ENCODE results near the gene PCDH9.
"Not testable (repeated sequence)": the region's sequence is repeated elsewhere in the genome, so short reads cannot be mapped to it uniquely, and the experiment has no call there.

The PCDH9 gene

DNA sequence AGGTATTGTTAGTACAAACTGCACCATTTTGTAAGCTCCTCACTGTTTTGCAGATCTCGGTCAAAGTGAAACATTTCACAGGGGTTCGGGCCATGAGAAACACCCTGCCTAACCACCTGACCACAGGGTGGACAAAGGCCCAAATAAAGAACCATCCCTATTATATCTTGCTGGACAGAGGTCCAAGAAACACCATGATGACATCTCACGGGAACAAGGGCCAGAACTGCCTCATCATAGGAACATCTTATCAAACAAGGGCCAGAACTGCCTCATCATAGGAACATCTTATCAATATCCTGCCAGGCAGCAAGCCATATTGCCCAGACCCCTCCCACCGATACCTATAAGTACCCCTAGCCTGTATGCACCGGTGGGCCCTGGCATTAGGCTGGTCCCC is 99.7 kb downstream of the PCDH9 start:
- DNase-seq (ENCODE audit: low read depth in 2 of 2) = no peak

DNA sequence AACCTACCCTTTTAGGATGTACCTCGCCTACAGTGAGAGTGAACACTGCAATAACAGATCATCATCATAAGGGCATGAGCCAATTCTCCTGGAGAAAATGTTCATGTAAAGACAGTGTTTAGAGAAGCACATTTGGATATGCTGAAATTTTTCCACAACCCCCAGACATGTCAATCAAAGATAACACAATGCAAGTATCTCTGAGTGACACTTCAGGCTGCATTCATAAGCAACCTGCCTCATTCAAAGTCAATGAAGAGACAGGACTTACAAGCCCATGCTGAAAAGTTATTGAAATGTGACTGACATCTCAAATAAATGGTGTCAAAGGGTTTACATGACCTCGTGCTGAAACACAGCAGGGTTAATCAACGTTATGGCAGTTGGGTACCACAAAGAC is 102.0 kb downstream of the PCDH9 start:
- no peak for DNase-seq (ENCODE audit: low read depth in 2 of 2)

DNA sequence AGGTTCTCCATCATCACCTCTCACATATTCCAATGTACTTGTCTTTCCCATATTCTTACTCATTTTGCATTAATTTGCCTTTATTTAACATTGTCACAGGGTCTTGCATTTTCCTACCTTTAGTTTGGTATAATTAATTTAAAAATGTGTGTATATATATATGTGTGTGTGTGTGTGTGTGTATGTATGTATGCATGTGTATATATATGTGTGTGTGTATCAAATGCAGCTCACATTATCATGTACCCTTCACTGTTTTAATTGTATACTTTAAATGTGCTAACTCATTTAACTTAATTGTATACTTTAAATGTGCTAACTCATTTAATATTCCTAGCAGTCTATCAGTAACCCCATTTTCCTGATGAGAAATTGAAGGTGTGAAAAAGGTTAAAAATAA is 104.5 kb downstream of the PCDH9 start:
- DNase-seq (ENCODE audit: low read depth in 2 of 2) = no peak

DNA sequence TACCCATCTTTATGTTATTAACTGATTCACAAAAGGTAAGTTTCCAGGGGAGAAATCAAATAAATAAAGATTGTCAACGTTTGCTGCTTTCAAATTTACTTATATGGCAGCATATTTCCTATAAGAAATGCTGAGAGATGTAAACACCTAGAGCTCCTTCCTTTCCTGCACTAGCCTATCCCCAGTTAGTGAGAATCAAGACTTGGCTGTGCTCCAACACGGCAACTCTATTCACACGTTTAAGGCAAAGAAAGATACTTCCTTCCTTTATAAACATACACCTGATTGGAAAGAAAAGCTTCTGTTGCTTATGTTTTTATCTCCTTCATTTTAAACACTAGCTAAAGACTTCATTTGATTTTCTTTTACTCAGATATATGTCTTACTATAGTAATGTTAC is 107.0 kb downstream of the PCDH9 start:
- no peak for DNase-seq (ENCODE audit: low read depth in 2 of 2)

DNA sequence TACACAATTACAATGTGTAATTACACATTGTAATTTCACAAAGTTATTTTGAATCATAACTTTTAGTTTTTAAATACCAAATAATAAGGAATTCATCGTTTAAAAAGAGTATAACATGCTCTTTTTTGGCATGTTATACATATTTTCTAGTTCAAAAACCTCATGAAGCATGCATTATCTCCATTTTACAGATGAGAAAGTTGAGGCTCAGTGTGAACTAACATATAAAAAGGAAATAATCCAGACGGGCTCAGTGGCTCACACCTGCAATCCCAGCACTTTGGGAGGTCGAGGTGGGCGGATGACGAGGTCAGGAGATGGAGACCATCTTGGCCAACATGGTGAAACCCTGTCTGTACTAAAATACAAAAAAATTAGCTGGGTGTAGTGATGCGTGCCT is 107.9 kb downstream of the PCDH9 start:
- no peak for DNase-seq (ENCODE audit: low read depth in 2 of 2)

DNA sequence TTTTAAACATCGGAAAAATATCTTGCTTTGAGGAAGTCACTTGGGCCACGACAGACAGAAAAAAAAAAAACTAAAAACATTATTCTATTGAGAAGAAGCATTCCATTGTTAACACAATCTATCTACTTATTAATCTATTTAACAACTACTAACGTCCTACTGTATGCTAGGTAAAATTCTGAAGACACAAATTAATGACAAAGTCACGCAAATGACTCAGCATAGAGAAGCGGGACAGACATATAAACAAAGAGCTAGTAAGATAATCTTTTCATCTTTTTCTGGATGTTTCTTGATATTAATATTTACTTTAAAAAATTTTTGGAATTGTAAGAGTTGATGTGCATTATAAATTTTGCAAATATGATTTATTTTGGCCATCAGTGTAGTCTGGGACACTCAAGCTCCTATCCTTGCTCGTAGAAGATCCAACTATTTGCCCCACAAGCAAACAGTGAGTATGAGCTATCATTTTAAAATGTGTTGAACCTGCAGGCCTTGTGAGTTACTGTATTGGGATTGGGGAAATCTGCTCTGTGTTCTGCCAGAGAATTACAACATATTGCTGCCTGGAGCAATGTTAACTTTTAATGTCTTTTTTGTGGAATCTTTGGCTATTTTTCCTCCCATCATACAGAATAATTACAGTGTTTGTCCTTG is 109.1 kb downstream of the PCDH9 start:
- no peak for DNase-seq (ENCODE audit: low read depth in 2 of 2)

DNA sequence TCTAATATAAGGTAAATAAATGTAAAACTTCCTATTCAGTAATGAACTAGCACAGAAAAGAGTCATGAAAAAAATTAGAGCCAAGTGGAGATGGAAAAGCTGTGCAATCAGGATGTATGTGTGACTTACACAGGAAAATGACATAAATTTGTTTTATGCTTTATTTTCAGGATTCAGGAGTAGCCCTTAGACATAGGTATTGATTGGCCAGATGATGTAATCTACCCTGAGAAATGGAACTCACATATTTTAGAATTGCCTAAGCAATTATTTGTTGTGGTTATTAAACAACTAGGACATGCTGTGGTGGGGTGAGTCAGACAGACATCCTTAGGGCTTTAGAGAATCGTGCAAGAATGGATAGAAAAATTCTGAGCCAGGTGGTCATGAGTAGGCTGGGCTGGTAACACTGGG is 110.6 kb downstream of the PCDH9 start:
- no peak for DNase-seq (ENCODE audit: low read depth in 2 of 2)

DNA sequence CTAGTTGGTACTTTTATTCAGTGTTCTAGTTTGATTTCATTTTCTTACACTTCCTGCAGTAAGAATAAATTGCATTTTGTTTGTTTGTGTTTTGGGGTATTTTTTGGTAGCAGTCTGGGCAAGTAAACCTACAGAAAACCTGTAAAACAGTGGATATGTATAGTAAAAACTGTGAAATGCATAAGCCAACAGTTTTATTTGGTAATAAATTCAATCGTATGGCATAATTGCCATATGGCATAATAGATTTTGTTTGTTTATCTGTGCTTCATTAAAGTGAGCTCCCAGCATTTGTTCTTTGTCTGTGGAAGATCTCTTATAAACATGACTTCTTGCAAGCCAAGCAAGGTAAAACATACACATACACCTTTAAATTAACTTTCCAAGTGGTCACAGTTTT is 111.9 kb downstream of the PCDH9 start:
- DNase-seq (ENCODE audit: low read depth in 2 of 2) = no peak

DNA sequence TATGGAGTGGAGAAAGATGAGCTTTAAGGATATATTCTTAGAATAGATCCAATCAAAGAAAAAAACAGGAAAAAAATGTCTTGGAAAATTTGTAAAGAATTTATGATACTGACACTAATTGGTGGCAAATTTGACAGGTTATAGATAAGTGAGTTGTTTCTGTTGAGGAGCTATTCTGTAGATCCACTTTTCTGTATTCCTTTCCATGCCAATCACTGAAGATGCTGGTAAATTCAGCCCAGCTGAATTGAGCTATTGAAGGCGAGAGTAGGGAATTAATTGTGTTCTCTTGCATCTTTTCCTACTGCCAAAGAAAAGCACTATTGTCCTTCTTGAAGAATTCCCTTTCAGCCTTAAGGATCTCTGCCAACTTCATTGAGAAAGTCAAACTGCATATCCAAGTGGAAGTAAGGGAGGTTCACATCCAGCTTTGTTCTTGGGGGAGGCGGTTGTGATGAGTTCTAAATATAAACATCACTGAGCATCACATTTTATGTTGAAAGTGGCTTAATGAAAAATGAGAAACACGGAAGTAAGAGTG is 113.1 kb downstream of the PCDH9 start:
- DNase-seq (ENCODE audit: low read depth in 2 of 2) = no peak

DNA sequence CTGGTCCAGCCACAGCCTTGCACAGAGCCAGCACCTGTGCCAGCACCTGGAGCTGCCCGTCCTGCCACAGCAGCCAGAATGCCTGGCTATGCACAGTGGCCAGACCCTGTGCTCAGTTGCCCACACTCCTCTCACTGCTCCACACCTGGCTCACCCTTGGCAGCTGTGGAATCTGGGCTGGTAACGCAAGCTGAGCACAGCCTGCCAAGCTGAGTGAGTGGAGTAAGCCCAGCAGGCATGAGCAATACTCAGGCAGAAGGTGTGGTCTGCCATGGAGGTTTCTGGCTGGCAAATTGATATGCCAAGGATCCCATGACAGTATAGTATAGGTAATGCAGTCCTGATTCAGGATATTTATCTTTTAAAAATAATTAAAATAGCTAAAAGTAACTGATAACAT is 122.2 kb downstream of the PCDH9 start:
- no peak for DNase-seq (ENCODE audit: low read depth in 2 of 2)

DNA sequence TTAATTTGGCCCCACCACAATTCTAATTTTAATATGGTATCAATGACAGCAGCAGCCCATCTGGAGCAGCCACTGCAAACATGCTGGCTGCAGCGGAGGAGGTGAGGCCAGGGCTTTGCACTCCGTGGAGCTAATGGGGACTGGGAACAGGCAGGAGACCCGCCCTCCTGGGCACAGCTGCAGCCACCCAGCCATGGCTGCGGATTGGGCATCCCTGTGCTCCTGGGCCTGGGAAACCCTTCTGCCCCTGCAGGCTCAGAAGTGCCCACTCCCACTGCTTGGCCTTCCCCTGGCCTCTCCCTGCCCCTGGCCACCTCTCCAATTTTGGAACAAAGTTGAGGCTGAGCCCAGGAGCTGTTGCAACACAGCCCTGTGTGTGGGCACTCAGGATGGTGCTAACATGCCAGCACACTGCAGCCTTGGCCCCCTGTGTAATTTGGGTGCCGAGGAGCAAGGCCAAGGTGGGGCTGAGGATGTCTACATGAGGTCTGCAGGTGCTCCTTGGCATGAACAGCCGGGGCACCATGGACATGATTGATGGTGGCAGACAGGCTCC is 123.6 kb downstream of the PCDH9 start:
- no peak for DNase-seq (ENCODE audit: low read depth in 2 of 2)

DNA sequence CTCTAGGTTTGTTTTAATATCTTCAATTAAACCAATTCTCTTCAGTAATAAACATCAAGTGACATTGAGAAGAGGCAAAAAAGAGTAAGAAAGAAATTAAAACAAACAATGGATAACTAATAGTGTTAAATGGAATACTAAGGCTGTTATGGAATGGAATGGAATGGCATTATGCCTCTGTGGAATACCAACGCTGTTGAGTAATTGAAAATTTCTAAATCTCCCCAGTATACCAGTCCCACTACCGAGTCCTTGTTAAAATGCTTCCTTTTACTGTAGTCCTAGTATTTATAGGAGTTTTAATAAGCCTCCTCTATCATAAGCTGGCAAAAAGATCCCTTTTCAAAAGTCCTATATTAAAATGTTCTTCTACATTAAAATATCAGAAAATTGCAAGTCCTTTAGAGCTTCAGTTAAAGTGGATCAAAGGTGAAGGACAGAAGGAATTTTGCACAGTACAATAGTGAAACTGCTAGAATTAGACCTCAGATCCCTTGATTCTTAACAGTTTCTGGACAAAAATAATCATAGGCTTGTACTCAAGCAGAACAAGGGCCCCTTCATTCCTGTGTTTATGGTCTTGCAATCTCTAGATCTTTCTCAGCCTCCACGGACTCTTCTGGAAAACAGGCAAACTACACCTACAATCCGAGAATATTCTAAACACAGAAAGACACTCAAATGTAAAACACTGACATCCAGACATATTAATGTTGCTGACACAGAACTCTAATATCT is 128.2 kb downstream of the PCDH9 start:
- no peak for DNase-seq (ENCODE audit: low read depth in 2 of 2)

DNA sequence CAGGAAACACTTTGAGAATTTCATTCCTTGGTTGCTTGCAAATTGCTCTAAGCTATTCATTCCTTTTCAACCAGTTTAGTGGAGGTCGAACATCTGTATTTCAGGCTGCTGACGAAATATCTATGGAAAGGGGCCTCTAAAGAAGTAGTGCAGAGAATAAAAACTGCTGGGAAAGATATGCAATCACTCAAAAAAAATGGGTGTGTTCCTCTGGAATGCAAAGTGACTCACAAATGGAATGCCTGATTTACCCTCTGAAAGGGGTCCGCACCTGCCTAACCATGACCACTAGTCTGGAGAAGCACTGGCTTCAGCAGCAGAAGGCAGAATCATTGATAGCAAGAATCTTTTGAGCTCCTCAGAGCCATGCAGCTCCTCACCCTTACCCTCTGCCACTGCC is 129.4 kb downstream of the PCDH9 start:
- DNase-seq (ENCODE audit: low read depth in 2 of 2) = no peak

DNA sequence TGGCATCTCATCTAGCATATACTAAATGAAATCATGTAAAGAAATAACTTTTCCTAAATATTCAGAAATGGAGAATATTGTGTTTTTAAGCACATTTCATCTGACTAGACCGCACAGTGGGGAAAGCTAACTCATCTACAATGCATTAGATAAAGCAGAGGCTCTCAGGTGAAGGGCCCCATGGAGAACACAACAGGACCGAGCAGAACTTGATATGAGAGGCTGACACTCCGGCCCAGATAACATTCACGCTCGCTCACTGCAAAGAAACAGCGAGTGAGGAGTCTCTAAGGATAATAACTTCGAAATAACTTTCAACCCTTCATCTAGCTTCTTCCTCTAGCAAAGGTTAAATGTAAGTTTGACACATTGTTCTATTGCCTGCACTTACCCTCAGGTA is 130.6 kb downstream of the PCDH9 start:
- no peak for DNase-seq (ENCODE audit: low read depth in 2 of 2)

DNA sequence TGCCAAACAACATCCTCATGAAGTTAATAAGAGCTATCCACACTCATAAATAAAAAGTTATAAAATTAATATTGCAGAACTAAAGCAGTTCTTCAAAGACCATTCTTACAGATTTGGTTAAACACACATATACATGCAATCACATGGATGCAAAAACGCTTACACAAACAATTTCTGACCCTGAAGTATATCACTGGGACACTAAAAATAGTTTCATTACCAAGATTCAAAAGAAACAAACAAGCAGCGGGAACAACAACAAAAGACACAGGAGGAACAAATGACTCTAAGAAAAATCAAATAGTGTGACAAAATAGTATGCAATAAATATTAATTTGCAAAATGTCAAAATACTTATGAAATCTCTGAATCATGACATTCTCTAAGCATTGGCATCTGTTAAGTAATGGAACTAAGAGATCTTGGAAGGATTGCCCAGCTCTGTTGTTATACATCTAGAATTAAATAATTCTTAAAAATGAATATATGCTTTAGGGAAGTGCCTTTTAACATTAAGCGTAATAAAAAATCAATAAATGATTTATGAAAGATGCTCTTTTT is 132.2 kb downstream of the PCDH9 start:
- DNase-seq (ENCODE audit: low read depth in 2 of 2) = no peak

DNA sequence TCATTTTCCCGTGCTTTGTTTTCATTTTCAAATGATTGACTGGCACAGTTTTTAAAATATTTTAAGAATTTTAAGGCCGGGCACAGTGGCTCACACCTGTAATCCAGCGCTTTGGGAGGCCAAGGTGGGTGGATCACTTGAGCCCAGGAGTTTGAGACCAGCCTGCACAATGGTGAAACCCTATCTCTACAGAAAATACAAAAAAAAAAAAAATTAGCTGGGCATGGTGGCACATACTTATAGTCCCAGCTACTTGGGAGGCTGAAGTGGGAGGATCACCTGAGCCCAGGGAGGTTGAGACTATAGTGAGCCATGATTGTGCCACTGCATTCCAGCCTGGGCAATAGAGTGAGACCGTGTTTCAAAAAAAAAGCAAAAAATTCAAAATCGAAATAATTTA is 133.2 kb downstream of the PCDH9 start:
- not testable (repeated sequence) for DNase-seq (ENCODE audit: low read depth in 2 of 2)

DNA sequence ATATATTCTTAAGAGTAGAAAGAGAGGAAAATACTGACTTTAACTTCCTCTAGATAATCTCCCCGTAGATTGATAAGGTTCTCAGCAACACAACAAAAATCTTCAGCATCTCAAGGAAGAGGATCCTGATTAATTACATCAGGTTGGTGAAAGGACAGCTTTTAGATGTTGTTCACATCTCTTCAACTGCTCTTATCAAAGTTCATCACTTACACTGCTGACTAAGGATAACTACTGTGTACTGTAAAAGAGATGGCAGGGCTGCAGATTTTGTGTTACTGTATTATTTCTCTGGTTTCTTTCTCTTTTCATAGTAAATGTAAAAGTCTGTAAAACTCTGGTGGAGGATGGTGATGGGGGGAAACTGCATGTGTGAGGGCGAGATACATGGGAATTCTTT is 133.7 kb downstream of the PCDH9 start:
- DNase-seq (ENCODE audit: low read depth in 2 of 2) = no peak

DNA sequence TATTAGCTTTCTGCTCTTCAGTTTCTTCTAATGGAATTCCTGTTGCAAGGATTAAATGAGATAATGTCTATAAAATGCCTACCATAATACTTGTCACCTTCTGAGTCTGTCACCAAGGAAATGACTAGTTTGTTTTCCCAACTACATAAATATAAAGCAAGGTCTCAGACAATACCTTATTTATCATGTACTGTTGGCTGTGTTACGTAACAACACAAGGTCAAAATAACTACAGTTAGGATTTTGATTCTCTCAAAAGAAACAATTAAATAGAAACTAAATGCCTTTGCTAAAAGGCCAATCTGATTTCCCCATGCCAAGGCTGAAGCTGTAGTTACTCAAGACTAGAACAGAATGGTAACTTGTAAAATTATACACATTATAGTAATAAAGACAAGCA is 134.5 kb downstream of the PCDH9 start:
- DNase-seq (ENCODE audit: low read depth in 2 of 2) = no peak

DNA sequence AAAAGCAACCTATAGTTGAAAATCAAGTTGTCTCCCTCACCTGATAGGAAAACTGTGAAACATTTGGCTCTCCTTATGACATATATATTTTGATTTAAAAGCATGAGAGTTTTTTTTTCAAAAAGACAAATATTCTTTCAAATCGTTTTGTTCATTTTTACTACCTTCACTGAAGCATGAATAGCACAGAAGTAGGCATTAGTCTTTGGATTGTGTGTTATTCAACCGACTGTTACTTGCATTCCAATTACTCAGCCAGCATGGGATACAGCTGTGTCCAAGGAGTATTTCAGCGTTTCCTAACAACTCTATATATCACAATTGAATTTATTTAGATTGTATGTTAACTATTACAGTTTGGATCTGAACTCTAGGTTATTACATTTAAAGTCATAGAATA is 135.2 kb downstream of the PCDH9 start:
- no peak for DNase-seq (ENCODE audit: low read depth in 2 of 2)

DNA sequence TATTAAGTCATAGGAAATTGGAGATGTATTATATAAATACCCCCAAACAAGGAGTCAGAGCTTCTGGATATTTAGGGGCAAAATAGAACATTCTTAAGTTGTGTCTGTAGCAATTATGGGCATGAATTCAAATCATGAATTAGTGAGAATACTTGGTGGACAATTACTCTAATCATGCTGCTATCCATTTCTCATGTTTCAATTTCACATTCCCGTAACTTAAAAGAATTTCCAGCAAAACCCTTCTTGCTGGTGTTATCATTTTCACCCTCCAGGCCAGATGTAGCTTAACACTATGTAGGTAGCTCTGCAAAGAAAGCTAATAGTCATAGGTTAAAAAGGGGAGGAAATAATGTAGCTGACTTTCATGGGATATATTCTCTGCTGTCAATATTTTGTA is 136.1 kb downstream of the PCDH9 start:
- no peak for DNase-seq (ENCODE audit: low read depth in 2 of 2)

DNA sequence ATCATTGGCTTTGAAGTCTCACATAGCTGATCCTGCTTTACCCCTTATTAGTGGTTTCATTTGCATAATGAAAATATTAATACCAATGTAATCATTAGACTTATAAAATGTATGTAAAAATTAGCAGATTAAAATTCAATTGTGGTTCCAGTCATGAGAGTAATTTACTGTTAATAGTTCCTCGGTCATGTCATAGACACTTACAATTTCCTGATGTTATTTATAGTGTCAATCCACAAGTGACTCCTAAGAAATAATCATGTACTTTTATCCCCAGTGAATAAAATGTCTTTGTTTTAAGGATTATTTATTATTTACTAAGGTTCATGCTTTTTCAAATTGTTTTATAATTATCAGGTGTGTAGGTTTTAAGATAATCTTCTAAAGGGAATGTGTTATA is 138.5 kb downstream of the PCDH9 start:
- DNase-seq (ENCODE audit: low read depth in 2 of 2) = no peak

DNA sequence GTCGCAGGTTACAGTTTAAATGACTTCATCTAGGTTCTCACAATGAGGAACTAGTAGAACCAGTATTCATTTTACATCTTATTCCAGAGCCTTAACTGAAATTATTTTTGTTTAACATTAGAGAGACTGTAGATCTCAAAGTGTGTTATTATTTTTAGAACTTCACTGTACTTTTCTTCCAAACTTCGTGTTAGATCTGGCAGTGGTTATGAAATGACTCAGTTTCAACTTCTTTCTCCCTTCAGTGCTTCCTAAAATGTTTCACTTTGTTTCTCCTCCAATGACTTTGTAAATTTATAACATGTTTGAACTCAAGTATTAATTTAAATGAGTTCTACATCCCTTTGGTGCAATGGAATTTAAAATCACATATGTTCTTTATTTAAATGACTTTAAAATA is 139.3 kb downstream of the PCDH9 start:
- DNase-seq (ENCODE audit: low read depth in 2 of 2) = no peak

DNA sequence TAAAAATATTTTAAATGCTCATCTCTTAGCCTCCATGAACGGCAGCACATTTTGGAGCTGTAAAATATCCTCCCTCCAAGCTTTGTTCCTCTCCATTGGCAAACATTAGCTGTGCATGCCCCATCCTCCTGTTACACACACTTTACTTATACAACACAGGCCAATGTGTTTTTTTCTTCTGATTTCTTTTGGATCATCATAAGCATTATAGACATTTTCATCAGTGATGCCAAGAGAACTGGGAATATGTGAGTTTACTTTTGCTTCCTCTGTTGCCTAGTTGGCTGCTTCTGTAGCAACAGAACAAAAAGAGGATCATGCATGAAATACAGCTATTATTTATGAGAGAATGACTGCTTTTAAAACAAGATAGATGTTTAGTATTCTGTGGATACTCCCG is 142.6 kb downstream of the PCDH9 start:
- no peak for DNase-seq (ENCODE audit: low read depth in 2 of 2)

Measured in stimulated activated CD8-positive, alpha-beta memory T cell treated with anti-CD3 and anti-CD28 coated beads, Interleukin-2, amount 100 ng/mL, for 48 hours (primary cell).